H1 (cell line): Measurements from ENCODE around the gene PIP5K1C. TPM values are rescaled to one million over a fixed set of nuclear protein-coding genes. Genes with fewer than 3 reads are reported as not detected.

ENCODE experiments used
- CTCF ChIA-PET: fragments of 300-600 bp; sonication (Branson Sonifier 250); formaldehyde crosslinking; loops from one replicate; lab custom pipeline; 2021; ENCODE audit not compliant: partially characterized antibody; lab: Charles Lee
- POLR2A ChIA-PET: fragments of 300-600 bp; sonication (Branson Sonifier 250); formaldehyde crosslinking; loops from one replicate; lab custom pipeline; 2021; ENCODE audit warnings: inconsistent platforms; ENCODE audit not compliant: partially characterized antibody; lab: Charles Lee
- DNase-seq, 2 experiments: peaks; one replicate each; pipeline versions ENCODE4 v3.0.0 to v3.0.0-alpha.2; 2010 to 2022; ENCODE audit warnings: low spot score in 2 of 2, low read depth in 1 of 2, mixed read lengths in 1 of 2
- FAIRE-seq: peaks from 2 replicates; lab custom pipeline; 2011; peaks lifted over from hg19 to GRCh38; lab: Jason Lieb, UNC
- H2AFZ ChIP-seq: 2 replicates; pipeline ENCODE4 v1.8.1; 2012; ENCODE audit warnings: low read length, inconsistent platforms
- H2AK5ac ChIP-seq: 2 replicates; pipeline ENCODE4 v1.6.1; 2013; ENCODE audit warnings: low read depth, low read length
- H2BK120ac ChIP-seq: replicated peaks from 2 replicates; pipeline ENCODE3; 2013; ENCODE audit warnings: low read depth, low read length, inconsistent platforms
- H2BK12ac ChIP-seq: 2 replicates; pipeline ENCODE4 v1.6.1; 2013; ENCODE audit warnings: low read depth, low read length
- H2BK15ac ChIP-seq: 2 replicates; pipeline ENCODE4 v1.6.1; 2013; ENCODE audit warnings: low read length
- H2BK20ac ChIP-seq: 2 replicates; pipeline ENCODE4 v1.6.1; 2013; ENCODE audit warnings: low read length
- H2BK5ac ChIP-seq: 2 replicates; pipeline ENCODE4 v1.6.1; 2013; ENCODE audit warnings: low read depth, low read length
- H3K14ac ChIP-seq: 2 replicates; pipeline ENCODE4 v1.6.1; 2013; ENCODE audit warnings: inconsistent platforms; ENCODE audit not compliant: insufficient read length
- H3K18ac ChIP-seq: 2 replicates; pipeline ENCODE4 v1.6.1; 2013; ENCODE audit warnings: low read length; ENCODE audit errors: extremely low read depth
- H3K23ac ChIP-seq: 2 replicates; pipeline ENCODE4 v1.6.1; 2013; ENCODE audit warnings: inconsistent platforms; ENCODE audit not compliant: insufficient read length
- H3K23me2 ChIP-seq: 2 replicates; pipeline ENCODE4 v1.6.1; 2013; ENCODE audit warnings: low read depth, low read length
- H3K27ac ChIP-seq: 2 replicates; pipeline ENCODE4 v1.6.1; 2011; ENCODE audit warnings: low read depth, low read length, inconsistent platforms
- H3K27me3 ChIP-seq, 4 experiments: replicated peaks in 1 of 4; 1 replicate in 1 of 4; 2 replicates in 3 of 4; pipeline versions ENCODE4 v1.6.1 to v1.8.1; 2011 to 2013; ENCODE audit warnings: low read length in 3 of 4, mild to moderate bottlenecking in 3 of 4, inconsistent platforms in 2 of 4, mixed read lengths in 2 of 4, moderate library complexity in 1 of 4; ENCODE audit not compliant: control insufficient read depth in 3 of 4, insufficient read depth in 3 of 4; ENCODE audit errors: extremely low read depth in 1 of 4
- H3K36me3 ChIP-seq, 4 experiments: 2 replicates each; pipeline versions ENCODE4 v1.6.1 to v1.8.1; 2011 to 2013; ENCODE audit warnings: mild to moderate bottlenecking in 4 of 4, low read length in 3 of 4, moderate library complexity in 2 of 4, control low read depth in 1 of 4, inconsistent platforms in 1 of 4; ENCODE audit not compliant: insufficient read depth in 4 of 4, control insufficient read depth in 2 of 4
- H3K4ac ChIP-seq: replicated peaks from 2 replicates; pipeline ENCODE3; 2013; ENCODE audit warnings: low read length, low read depth, mixed read lengths, inconsistent platforms; ENCODE audit not compliant: insufficient read length
- H3K4me1 ChIP-seq, 4 experiments: replicated peaks in 1 of 4; 1 replicate in 1 of 4; 2 replicates in 3 of 4; pipeline versions ENCODE4 v1.6.1 to v1.8.1; 2011 to 2013; ENCODE audit warnings: low read length in 3 of 4, inconsistent platforms in 2 of 4, mixed read lengths in 1 of 4; ENCODE audit not compliant: insufficient read depth in 4 of 4, control insufficient read depth in 3 of 4
- H3K4me2 ChIP-seq, 2 experiments: 2 replicates each; pipeline versions ENCODE4 v1.6.1 to v1.8.1; 2011 to 2013; ENCODE audit warnings: low read depth in 2 of 2, low read length in 2 of 2, control low read depth in 1 of 2, inconsistent platforms in 1 of 2, mild to moderate bottlenecking in 1 of 2; ENCODE audit not compliant: insufficient read depth in 1 of 2
- H3K4me3 ChIP-seq, 4 experiments: fragments of 200-600, 300-600 bp in 1 of 4; sonication (generic), shearing (Covaris generic), sonication (Bioruptor Twin) in 1 of 4; 2 replicates each; pipeline versions ENCODE4 v1.5.1 to v1.8.1; 2011 to 2016; ENCODE audit warnings: low read length in 4 of 4, low read depth in 3 of 4, control low read depth in 2 of 4, inconsistent platforms in 2 of 4, mild to moderate bottlenecking in 2 of 4, mixed read lengths in 1 of 4, moderate library complexity in 1 of 4; ENCODE audit not compliant: insufficient read depth in 2 of 4; ENCODE audit errors: extremely low read depth in 1 of 4
- H3K56ac ChIP-seq: replicated peaks from 2 replicates; pipeline ENCODE3; 2013; ENCODE audit warnings: low read depth, mild to moderate bottlenecking, mixed read lengths, low read length, inconsistent platforms; ENCODE audit not compliant: insufficient read length
- H3K79me1 ChIP-seq: 2 replicates; pipeline ENCODE4 v1.6.1; 2013; ENCODE audit warnings: low read depth, low read length, control low read depth
- H3K79me2 ChIP-seq, 2 experiments: 2 replicates each; pipeline versions ENCODE4 v1.6.1 to v1.8.1; 2012 to 2013; ENCODE audit warnings: low read length in 2 of 2, mild to moderate bottlenecking in 2 of 2, inconsistent platforms in 1 of 2; ENCODE audit not compliant: insufficient read depth in 2 of 2, control insufficient read depth in 1 of 2
- H3K9ac ChIP-seq, 4 experiments: replicated peaks in 1 of 4; 1 replicate in 1 of 4; 2 replicates in 3 of 4; pipeline versions ENCODE4 v1.6.1 to v1.8.1; 2011 to 2013; ENCODE audit warnings: low read depth in 3 of 4, low read length in 3 of 4, control low read depth in 2 of 4, mild to moderate bottlenecking in 2 of 4, moderate library complexity in 2 of 4, inconsistent platforms in 1 of 4; ENCODE audit errors: extremely low read depth in 1 of 4
- H3K9me3 ChIP-seq, 2 experiments: 2 replicates each; pipeline versions ENCODE4 v1.6.1 to v1.8.1; 2012 to 2013; ENCODE audit warnings: mild to moderate bottlenecking in 2 of 2, moderate library complexity in 2 of 2, control low read depth in 1 of 2, inconsistent platforms in 1 of 2, low read depth in 1 of 2, low read length in 1 of 2, mixed read lengths in 1 of 2; ENCODE audit not compliant: insufficient read depth in 2 of 2
- H4K20me1 ChIP-seq, 2 experiments: replicated peaks in 1 of 2; 2 replicates each; pipeline versions ENCODE3 to v1.8.1; 2011 to 2013; ENCODE audit warnings: inconsistent platforms in 2 of 2, low read length in 2 of 2, mild to moderate bottlenecking in 1 of 2; ENCODE audit not compliant: insufficient read depth in 2 of 2, control insufficient read depth in 1 of 2
- H4K5ac ChIP-seq: 2 replicates; pipeline ENCODE4 v1.6.1; 2013; ENCODE audit warnings: low read length, low read depth, mixed read lengths, inconsistent platforms; ENCODE audit not compliant: insufficient read length
- H4K8ac ChIP-seq: 2 replicates; pipeline ENCODE4 v1.8.0; 2013; ENCODE audit warnings: mild to moderate bottlenecking, moderate library complexity, low read length, inconsistent platforms; ENCODE audit not compliant: insufficient read depth; ENCODE audit errors: extremely low read depth
- H4K91ac ChIP-seq: replicated peaks from 2 replicates; pipeline ENCODE3; 2013; ENCODE audit warnings: low read length, mixed read lengths, inconsistent platforms; ENCODE audit not compliant: insufficient read length
- POU5F1 ChIP-seq: IDR thresholded peaks from 2 replicates; pipeline ENCODE4 v1.6.1; 2011; ENCODE audit warnings: low read depth, mild to moderate bottlenecking, low read length, moderate library complexity
- SP2 ChIP-seq: IDR thresholded peaks from 2 replicates; pipeline ENCODE4 v1.6.1; 2012; ENCODE audit warnings: mild to moderate bottlenecking, low read length, inconsistent platforms
- WGBS, 2 experiments: shearing (Covaris generic) in 1 of 2; methylation state at CpG; one replicate each; pipeline versions ENCODE4 v1.1.6 to v1.1.7; 2013 to 2015; ENCODE audit warnings: low lambda C conversion rate in 2 of 2, mixed read lengths in 2 of 2, inconsistent platforms in 1 of 2, low coverage in 1 of 2, missing lambda C conversion rate in 1 of 2; ENCODE audit not compliant: insufficient replicate concordance in 2 of 2, insufficient coverage in 1 of 2, insufficient read length in 1 of 2; ENCODE audit errors: extremely low coverage in 1 of 2, missing lambda C conversion rate in 1 of 2; 5-methylcytosine and 5-hydroxymethylcytosine counted together
- polyA plus RNA-seq, 7 experiments: library from polyadenylated mRNA; depleted of rRNA in 3 of 7; stranded (reverse) in 5 of 7; unstranded in 2 of 7; fragments of >200 nt in 5 of 7; fragments of 200-250 nt in 2 of 7; gene quantifications; 1 replicate in 5 of 7; 2 replicates in 1 of 7; 4 replicates in 1 of 7; pipeline versions ENCODE4 v1.2.1 to v1.2.3, GENCODE V29; 2011 to 2013; ENCODE audit warnings: missing spikeins in 2 of 7, mixed read lengths in 2 of 7
- total RNA-seq: library from RNA; stranded (reverse); fragmentation: NEBNext Ultra II Directional; extraction: Animal tissue kit (Norgen Biotek cat#: 25700); gene quantifications from 2 replicates; pipeline ENCODE4 v1.2.1, GENCODE V29; 2021
- TF ChIP-seq, protein P1 (sequence below): IDR thresholded peaks from 2 replicates; pipeline ENCODE4 v1.6.1; 2011; ENCODE audit warnings: low read length, improper control_type of control experiment

The PIP5K1C gene
- total and polyA plus RNA-seq, 2 of the 8 experiments (the other 6 are each of a cell fraction or from before 2014, with no cell fraction given) = 10.6 to 32.9 TPM

DNA sequence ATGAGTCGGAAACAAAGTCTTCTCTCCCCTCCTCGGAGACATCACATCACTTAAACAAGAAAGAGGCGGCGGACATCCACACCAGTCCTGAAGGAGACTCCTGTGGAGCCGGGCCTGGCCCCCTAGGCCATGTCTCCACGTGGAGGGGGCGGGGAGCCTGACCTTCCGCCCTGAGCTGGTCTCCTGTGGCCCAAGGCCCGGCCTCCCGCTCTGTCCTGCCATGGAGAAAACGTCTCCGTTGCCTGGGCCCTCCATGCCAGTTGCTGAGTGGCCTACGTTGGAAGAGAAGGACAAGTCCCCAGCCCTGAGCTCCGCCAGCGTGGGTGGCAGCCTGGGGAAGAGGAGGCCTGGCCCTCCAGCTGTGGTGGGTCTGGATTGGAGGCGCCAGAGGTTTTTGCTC lies 68.2 kb downstream of the PIP5K1C start:
- Histone ChIP-seq H3K79me2 (no peaks in the 10 kb centered on the region), H2BK5ac (no peak overlapping the region), H3K36me3 (peaks cover 0 to 18% (median 0%) of the 10 kb centered on the region in 4 experiments; a peak in 1 of 8 replicates), H3K9ac (no peak overlapping the region), H3K23me2 (no peaks in the 10 kb centered on the region), H3K4me1 (no peaks in the 10 kb centered on the region; a peak in 1 of 7 replicates), H3K27ac (no peak overlapping the region), H2BK12ac (no peak overlapping the region), H4K20me1 (peaks cover 0 to 1% of the 10 kb centered on the region in 2 experiments), H3K9me3 (no peaks in the 10 kb centered on the region), H3K56ac (no peak overlapping the region), H3K14ac (no peak overlapping the region), H2BK15ac (no peak overlapping the region), H2AFZ (no peak overlapping the region), H3K23ac (no peak overlapping the region), H3K4ac (no peak overlapping the region), H4K5ac (no peak overlapping the region), H2AK5ac (no peak overlapping the region), H3K79me1 (no peaks in the 10 kb centered on the region), H3K18ac (no peak overlapping the region), H3K27me3 (no peaks in the 10 kb centered on the region), H3K4me3 (no peak overlapping the region), H3K4me2 (no peak overlapping the region), H4K91ac (no peak overlapping the region), H2BK20ac (no peak overlapping the region), H2BK120ac (no peak overlapping the region), H4K8ac (no peak overlapping the region)
- POLR2A ChIA-PET = interaction anchor here (0.6 to 1.0 kb wide), 2 partner anchors 10 to 143 kb away, joined by 3 to 5 read pairs; no protein-coding TSS in a partner anchor
- TF ChIP-seq POU5F1 = no peak
- TF ChIP-seq, protein P1, sequence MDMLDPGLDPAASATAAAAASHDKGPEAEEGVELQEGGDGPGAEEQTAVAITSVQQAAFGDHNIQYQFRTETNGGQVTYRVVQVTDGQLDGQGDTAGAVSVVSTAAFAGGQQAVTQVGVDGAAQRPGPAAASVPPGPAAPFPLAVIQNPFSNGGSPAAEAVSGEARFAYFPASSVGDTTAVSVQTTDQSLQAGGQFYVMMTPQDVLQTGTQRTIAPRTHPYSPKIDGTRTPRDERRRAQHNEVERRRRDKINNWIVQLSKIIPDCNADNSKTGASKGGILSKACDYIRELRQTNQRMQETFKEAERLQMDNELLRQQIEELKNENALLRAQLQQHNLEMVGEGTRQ = no peak
- TF ChIP-seq SP2 = no peak
- 90% methylated on average over 7 of the region's 16 CpGs; no CpG with 5 or more reads in 1 of the 2 experiments for WGBS, 2 experiments
- DNase-seq = no peak
- FAIRE-seq = no peak
- CTCF ChIA-PET = interaction anchor here (1.2 to 2.8 kb wide), 4 partner anchors 10 to 85 kb away, joined by 3 to 13 read pairs (median 4); no protein-coding TSS in a partner anchor
